ENCODE results near the gene HYAL3.
A peak's percentile ranks its signal among the peaks of the same experiment; 100 is the strongest.
"Not testable (repeated sequence)": the region's sequence is repeated elsewhere in the genome, so short reads cannot be mapped to it uniquely, and the experiment has no call there.

Gene HYAL3

GRCh38 chr3:50245831-50246516 lies 53.2 kb downstream of the HYAL3 start:
- TF ChIP-seq CTCF (IDR thresholded peaks at IDR 0.05; ENCODE audit: low read depth, low read length): peak; percentile 100

DNA sequence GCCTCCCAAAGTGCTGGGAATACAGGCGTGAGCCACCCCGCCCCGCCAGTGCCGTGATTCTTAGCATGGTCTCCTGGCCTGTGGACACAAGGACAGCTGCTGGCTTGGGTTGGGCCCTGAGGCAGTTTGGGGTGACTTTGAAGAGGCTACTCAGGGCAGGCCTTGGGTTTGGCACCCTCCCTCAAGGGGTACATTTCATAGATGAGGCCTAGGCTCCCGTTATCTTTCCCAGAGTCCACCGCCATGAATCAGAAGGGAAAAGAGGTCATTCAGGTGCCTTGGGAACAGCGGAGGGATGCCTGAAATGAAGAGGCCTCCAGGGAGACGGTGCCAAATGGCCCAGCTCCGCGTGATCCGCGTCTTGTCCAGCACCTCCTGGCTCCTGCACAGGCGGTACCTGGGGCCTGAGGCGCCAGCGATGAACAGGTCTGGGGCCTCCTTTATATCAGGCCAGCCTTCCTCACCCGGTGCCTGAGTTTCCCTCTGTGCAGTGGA lies 53.9 kb downstream of the HYAL3 start:
- DNase-seq (ENCODE audit: extremely low read depth, low read depth): no peak
- TF ChIP-seq CTCF (IDR thresholded peaks at IDR 0.05; ENCODE audit: low read depth, low read length): no peak

More at GRCh38 chr3:50245831-50246516, 53.2 kb downstream of the HYAL3 start:
- DNase-seq (ENCODE audit: extremely low read depth, low read depth): no peak

GRCh38 chr3:50244813-50245212 lies 54.4 kb downstream of the HYAL3 start:
- DNase-seq (ENCODE audit: extremely low read depth, low read depth): not testable (repeated sequence)

DNA sequence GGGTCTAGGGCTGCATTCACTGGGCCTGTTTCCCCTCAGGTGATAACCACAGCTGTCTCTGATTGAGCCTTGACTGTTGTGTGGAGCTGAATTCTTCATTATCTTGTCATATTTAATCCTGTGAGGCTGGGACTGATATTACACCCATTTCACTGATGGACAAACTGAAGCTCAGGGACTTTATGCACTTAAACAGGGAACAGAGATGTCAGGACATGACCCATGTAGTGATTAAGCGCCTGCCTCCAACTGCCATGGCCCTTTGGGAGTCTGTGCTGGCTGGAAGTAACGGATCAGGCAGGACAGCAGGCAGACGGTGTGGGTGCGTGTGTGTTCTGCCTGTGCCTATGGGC lies 55.7 kb downstream of the HYAL3 start:
- no peak for DNase-seq (ENCODE audit: extremely low read depth, low read depth)
- no peak for TF ChIP-seq CTCF (IDR thresholded peaks at IDR 0.05; ENCODE audit: low read depth, low read length)

DNA sequence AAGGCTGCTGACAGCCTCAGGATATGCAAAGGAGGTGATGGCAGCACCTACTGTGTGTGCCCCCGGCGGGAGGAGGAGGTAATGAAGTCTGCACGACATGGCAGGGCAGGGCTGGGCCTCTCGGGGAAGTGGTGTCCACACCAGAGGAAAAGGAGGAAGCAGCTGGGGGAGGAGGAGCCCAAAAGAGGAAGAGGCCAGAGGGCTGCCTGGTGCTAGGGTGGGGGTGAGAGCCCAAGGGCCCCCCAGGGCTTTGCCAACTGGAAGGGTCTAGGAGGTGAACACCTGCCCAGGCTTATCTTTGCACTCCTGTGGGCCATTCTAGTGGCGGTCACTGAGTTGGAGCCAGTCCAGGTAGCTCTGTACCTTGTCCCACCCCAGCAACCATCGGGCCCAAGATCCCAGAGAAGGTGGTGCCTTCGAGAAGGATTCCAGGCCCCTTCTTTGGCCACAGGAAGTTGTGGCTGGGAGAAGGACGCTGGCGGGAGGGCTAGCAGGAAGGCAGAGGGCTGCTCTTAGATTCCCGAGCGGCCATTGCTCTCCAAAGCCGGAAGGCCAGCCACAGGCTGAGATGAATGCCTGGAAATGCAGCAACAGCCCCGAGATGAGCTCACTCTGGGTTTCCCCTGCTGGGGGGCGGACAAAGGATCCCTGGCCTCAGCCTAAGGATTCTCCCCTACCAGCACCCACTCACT lies 56.2 kb downstream of the HYAL3 start:
- DNase-seq (ENCODE audit: extremely low read depth, low read depth): no peak
- no peak for TF ChIP-seq CTCF (IDR thresholded peaks at IDR 0.05; ENCODE audit: low read depth, low read length)

Measured in AG09319 (cell line).